ENCODE results near the gene SCYGR7.

DNA sequence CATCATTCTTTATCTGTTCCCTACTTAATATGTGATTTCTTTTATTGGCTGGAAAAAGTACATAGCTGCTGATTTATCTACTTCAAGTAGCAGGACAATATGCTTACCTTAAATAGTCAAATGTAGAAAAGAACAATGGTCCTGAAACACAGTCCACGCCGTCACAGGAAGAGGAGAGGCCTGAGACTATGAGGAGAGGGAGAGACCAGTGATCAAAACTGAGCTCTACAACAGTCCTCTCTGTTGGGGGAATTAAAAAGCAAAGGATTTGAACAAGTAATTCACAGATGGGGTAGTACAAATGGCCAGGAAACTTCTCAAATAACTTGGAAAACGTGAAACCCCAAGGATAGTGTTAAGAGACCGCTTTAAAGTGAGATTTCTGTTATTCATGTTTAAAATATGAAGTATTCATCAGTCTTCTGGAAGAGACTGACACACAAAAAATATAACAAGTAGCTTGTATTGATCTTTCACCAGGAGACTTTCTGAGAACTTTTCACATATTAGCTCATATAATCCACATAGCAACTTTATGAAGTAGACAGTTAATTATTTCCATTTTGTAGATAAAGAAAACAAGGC is 37.7 kb downstream of the SCYGR7 start:
- TF ChIP-seq CTCF (IDR thresholded peaks at IDR 0.05; ENCODE audit: borderline replicate concordance, extremely low read depth, low read length, poor library complexity, severe bottlenecking): no peak
- TF ChIP-seq EZH2 (IDR thresholded peaks at IDR 0.05; ENCODE audit: borderline replicate concordance, low read depth, low read length, severe bottlenecking): no peak

All from DND-41 (cell line).